ENCODE results near the gene ARL8B.

The ARL8B gene

GRCh38 chr3:5188419-5189221 lies 66.5 kb downstream of the ARL8B start:
- FAIRE-seq = no peak

- no peak for FAIRE-seq
Observed at GRCh38 chr3:5190147-5190791, 68.2 kb downstream of the ARL8B start.

DNA sequence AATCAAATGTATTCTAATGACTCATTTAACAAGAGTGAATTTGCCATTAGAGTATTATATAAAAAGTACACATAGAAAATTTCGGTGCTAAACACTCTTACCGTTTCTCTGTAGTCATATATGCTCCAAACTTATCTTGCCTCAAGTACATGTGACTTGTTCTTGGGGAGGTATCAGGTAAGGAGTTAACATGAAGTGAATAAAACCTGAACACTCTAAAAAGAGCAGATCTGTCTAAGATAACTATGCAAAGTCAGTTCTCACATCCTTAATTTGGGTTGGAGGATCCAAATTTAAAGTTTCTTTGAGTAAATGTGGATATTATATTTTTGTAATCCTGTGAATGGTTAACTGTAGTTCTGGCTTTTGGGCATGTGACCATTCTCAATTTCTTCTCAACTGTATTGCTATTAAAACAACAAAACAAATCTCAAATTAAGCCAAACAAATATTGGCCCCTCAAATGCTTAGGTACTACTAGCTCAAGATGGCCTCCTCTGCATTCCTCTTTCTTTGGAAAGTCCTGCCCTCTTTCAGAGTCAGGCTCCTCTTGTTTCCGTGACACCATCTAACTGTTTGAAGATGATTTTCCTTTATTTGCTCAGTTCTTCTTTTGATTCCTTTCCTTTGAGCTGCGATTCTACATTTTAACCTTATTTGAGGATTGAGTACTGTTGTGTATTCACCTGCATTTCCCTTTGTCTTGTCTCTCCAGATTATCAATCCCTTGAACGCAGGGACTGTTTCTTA lies 69.6 kb downstream of the ARL8B start:
- no peak for FAIRE-seq

DNA sequence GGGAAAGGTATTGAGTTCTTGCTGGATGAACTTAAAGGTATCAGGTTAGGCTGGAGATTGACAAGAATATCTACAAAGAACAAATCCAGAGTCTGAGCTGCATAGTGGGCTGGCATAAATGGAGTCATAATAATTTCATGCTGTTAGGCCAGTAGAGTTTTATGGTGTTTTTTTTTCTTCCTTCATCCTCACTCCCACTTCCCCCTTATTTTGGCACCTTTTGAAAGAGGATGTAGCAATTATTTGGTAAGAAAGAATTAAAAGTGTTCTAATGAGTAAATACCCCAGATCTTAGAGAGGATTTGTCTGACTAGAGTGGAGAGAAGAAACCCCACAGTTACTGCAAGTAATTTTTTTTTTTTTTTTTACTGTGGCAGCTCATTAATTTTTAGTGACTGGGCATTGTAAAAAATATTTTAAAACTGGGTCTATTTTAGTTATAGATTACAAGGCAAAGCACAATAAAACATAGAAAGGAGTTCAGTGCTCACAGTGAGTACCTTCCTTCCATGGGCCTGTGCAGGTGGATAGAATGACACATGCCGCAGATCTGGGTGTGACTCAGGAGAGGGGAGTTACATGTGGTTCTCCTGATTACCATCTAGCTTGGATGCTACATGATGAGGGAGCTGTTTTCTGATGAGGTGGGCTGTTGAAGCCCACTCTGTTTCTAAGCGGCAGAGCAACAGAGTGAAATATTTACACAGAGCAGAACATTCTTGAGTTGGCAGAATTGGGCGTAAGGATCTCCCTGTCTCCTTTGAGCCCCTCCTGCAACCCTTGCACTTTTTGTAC lies 70.7 kb downstream of the ARL8B start:
- FAIRE-seq = no peak

DNA sequence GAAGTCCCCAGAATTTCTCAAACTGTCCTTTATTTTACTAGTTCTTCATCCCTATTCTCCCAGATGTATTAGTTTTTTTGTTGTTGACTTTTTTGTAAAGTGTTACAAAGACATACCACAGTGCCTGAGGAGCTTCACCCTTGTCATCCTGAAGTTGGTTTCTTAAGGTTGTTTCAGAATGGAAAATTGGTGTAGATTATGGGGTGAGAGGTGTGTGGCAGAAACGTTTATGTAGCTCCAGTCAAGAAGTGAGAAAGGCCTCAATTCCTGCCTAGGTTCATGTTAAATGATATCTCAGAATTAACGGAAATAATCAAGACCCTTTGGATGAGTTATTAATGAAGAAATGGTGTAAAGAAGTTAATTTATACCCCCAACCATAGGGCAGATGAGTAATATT lies 72.2 kb downstream of the ARL8B start:
- no peak for FAIRE-seq

- no peak for FAIRE-seq
Observed at GRCh38 chr3:5194801-5195509, 72.9 kb downstream of the ARL8B start.

DNA sequence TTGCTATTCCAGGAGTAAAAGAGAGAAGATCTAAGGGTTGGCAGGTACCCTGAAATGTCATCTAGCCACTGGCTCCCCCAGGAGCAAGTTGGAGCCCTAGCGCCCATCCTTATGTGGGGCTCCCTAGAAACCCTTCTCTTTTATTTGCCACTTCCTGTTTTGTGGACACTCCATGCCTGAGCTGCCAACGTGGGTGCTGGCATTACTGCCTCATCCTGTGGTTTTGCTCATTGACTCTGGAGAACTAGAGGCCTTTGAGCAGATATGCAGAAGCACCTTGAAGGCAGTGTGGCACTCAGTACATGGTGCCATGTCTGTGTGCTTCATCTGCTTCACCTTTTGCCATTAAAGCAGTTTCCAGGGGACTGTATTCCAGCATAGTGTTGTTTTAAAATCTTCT lies 73.5 kb downstream of the ARL8B start:
- no peak for FAIRE-seq

DNA sequence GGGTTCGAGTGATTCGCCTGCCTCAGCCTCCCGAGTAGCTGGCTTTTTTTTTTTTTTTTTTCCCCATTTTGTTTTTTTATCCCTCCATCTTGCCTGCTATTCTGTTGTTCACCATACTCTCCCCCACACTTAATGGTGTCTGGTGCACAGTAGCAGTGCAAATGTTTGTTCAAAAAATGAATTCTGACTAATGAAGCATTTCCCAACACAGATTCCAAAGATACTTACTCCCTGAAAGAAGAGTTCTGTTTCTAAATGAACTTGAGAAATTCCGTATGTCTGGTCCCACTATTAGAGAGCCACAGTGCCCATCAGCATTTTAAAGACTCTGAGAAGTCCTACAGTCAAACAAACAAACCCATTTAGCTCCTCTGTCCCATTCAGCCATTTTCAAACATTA lies 74.9 kb downstream of the ARL8B start:
- FAIRE-seq = no peak

DNA sequence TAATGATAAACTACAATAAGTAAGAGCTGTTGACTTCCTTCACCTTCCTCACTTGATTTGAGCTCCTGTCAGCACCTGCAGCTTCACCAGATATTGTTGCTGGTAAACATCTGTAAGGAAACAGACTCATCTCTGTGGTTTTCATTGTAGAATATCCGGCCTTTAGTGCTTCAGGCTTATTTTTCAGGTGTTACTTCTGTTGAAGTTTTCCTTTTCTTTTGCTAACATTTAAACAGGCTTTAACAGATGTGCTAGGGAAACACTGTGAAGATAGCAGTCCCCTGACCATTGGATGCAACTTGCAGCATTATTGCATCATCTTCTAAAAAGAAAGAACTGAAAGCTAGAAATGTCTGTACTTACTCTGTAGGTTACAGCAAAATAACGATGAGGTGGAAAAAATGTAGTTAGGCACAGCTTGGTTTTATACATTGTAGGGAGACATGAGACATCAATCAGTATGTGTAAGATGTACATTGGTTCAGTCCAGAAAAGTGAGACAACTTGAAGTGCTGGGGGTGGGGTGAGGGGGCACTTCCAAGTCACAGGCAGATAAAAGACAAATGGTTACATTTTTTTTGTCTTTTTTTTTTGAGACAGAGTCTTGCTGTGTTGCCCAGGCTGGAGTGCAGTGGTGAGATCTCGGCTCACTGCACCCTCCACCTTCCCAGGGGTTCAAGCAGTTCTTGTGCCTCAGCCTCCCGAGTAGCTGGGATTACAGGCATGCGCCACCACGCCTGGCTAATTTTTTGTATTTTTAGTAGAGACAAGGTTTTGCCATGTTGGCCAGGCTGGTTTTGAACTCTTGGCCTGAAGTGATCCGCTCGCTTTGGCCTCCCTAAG lies 75.6 kb downstream of the ARL8B start:
- no peak for FAIRE-seq

DNA sequence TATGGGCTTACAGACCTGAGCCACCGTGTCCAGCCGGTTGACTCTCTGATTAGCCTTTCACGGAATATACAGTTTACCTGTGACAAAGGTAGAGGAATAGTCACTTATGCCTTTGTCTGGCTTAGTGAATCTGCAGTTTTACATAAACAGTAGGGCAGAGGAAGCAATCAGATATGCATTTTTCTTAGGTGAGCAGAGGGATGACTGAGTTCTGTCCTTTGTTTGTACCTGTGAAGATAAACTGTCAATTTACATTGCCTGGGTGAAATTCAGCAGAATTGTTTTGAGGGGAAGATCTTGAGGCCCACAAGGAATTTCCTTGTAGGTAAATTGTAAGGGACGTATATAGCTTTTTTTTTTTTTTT lies 76.2 kb downstream of the ARL8B start:
- no peak for FAIRE-seq

DNA sequence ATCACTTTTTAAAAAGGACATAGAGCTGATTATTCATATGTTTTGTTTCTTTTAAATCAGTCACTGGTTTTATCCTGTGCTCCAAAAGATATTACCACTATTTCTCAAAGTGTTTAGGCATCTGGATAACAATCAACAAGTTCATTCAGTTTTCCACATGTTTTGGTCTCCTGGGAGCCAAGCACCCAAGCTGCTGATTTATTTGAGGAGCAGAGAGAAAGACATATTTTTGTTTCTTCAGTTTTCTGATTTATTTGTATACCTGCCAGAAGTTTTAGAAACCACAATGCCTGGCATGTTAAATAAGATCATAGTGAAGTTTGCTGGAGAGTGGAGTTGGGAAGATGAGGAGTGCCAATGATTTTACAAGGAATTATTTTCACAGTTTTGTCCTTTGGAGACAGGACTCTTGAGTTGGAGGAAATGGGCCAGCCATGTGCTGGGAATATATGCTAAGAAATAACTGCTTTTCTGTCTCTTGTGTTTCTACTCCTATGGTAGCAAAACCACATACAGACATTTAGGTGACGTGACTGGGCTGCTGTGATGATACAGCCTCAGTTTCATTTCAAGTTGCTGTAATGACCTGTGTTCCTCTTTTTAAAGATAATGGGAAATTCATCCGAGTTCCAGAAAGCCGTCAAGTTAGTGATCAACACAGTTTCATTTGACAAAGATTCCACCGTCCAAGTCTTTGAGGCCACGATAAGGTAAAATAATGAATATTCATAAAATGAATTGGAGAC lies 77.1 kb downstream of the ARL8B start:
- no peak for FAIRE-seq

DNA sequence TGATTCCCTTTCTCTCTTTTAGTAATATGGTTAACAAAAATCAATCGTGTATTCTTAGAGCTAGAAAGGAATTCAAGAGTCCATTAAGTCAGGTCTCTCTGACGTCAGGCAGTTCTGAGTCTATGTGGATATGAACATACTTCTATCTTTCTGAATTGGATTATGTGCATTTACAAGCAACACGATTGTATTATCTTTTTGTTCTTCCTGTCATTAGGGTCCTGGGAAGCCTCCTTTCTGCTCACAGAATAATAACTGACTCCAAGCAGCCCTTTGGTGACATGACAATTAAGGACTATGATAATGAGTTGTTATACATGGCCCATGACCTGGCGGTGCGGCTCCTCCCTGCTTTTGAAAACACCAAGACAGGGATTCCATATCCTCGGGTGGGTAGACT lies 79.4 kb downstream of the ARL8B start:
- no peak for FAIRE-seq

DNA sequence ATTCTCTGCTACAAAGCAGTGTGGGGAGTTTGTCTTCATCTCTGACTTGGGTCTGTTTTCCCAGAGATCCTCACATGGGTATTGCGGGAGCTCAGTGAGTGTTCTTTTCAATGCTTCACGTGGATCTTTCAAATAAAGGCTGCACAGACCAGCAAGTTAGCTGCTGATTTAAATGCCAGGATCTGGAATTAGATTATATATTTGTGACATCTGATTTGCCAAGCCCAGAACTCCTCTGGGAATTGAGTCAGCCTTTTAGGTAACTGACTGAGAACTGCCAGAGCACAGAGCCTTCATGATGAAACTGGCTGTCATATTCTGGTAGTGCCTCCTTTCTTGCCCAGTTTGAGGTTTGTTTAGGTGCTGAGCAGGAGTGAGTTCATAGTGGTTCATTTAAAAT lies 80.1 kb downstream of the ARL8B start:
- no peak for FAIRE-seq

- FAIRE-seq = no peak
Observed at GRCh38 chr3:5205165-5205941, 83.3 kb downstream of the ARL8B start.

GRCh38 chr3:5210926-5211325 lies 88.8 kb downstream of the ARL8B start:
- no peak for FAIRE-seq

- FAIRE-seq = no peak
Observed at GRCh38 chr3:5212628-5213573, 90.8 kb downstream of the ARL8B start.

DNA sequence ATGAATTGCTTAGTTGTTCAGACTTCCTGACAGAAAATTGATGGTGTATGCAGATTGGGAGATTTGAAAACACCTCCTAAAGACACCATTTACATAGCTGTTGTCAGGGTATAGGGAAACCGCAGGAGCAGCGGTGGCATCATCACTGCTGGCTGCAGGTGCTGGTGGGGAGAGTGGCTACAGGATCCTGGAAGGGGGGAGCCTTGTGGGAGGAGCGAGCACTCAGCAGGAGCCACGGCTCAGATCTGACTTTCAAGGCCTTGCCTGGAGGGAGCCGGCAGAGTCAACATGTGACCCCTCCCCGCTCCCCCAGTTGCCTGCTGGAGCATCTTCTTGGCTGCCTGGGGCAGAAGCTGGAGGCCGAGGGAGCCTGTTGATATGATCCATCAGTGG lies 91.5 kb downstream of the ARL8B start:
- no peak for FAIRE-seq

DNA sequence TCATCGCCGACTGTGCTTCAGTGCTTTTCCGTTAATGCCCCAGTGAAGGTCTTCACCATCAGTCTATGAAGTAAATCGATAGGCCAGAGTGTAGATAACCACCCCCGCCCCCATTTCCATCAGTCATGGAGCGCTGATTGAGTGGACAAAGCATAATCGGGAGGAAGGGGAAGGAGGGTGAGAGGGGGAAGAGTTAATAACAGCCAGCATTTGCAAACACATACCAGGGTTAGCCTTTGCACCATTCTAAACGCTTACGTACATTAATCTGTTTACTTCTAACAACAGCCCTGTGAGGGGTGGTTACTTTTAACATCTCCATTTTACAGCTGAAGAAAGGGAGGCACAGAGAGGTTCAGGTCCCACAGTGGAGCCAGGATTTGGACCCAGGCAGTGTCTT lies 92.3 kb downstream of the ARL8B start:
- FAIRE-seq = no peak
